Endothelial cell of umbilical vein (primary cell): Measurements from ENCODE around the gene OR51V1. TPM values are rescaled to one million over a fixed set of nuclear protein-coding genes. Genes with fewer than 3 reads are reported as not detected.

Experiments used
- BruUV-seq: library from RNA; stranded (reverse); fragments of 400-500 nt; replicated peaks from 2 replicates; lab custom pipeline; 2021; lab: Mats Ljungman, UMichigan
- CTCF ChIA-PET: fragments of 300-600, 350-600 bp; sonication (Branson Sonifier 250); formaldehyde crosslinking; loops from one replicate; lab custom pipeline; 2021; ENCODE audit warnings: antibody characterized with exemption, inconsistent platforms; lab: Charles Lee
- POLR2A ChIA-PET: fragments of 300-600, 350-600 bp; sonication (Branson Sonifier 250); formaldehyde crosslinking; loops from one replicate; lab custom pipeline; 2021; ENCODE audit warnings: antibody characterized with exemption, inconsistent platforms; lab: Charles Lee
- DNase-seq: peaks from one replicate; pipeline ENCODE4 v3.0.0-alpha.2; 2011; ENCODE audit warnings: low read depth, low spot score
- FAIRE-seq: peaks from 2 replicates; lab custom pipeline; 2011; peaks lifted over from hg19 to GRCh38; lab: Jason Lieb, UNC
- H2AFZ ChIP-seq: 2 replicates; pipeline ENCODE4 v1.6.0; 2012; ENCODE audit warnings: low read depth, low read length, control low read depth, inconsistent platforms
- H3K27ac ChIP-seq: 2 replicates; pipeline ENCODE4 v1.5.1; 2011; ENCODE audit warnings: low read depth, mild to moderate bottlenecking, control low read depth, low read length, moderate library complexity; ENCODE audit not compliant: insufficient read depth
- H3K27me3 ChIP-seq, 2 experiments: 2 replicates each; pipeline versions ENCODE4 v1.6.0 to v1.6.1; 2011; ENCODE audit warnings: low read length in 2 of 2, mixed read lengths in 1 of 2; ENCODE audit not compliant: control insufficient read depth in 2 of 2, insufficient read depth in 2 of 2
- H3K36me3 ChIP-seq, 2 experiments: 2 replicates in 1 of 2; 3 replicates in 1 of 2; pipeline ENCODE4 v1.5.1; 2011; ENCODE audit warnings: low read length in 2 of 2, mild to moderate bottlenecking in 1 of 2, moderate library complexity in 1 of 2; ENCODE audit not compliant: control insufficient read depth in 2 of 2, insufficient read depth in 2 of 2; ENCODE audit errors: extremely low read depth in 1 of 2
- H3K4me1 ChIP-seq: 3 replicates; pipeline ENCODE4 v1.5.1; 2011; ENCODE audit warnings: mild to moderate bottlenecking, low read length; ENCODE audit not compliant: control insufficient read depth, insufficient read depth; ENCODE audit errors: extremely low read depth
- H3K4me2 ChIP-seq: 2 replicates; pipeline ENCODE4 v1.6.1; 2011; ENCODE audit warnings: low read length, control low read depth, mixed read lengths; ENCODE audit not compliant: insufficient read depth
- H3K4me3 ChIP-seq, 3 experiments: fragments of 200-600 bp in 1 of 3; sonication (generic), shearing (Covaris generic) in 1 of 3; replicated peaks in 1 of 3; 2 replicates each; pipeline ENCODE4 v1.5.1; 2011 to 2016; ENCODE audit warnings: control low read depth in 3 of 3, low read length in 3 of 3, mild to moderate bottlenecking in 2 of 3, inconsistent platforms in 1 of 3, low read depth in 1 of 3, moderate library complexity in 1 of 3; ENCODE audit not compliant: insufficient read depth in 1 of 3
- H3K79me2 ChIP-seq: 2 replicates; pipeline ENCODE4 v1.6.0; 2012; ENCODE audit warnings: low read length, inconsistent platforms; ENCODE audit not compliant: control insufficient read depth, insufficient read depth
- H3K9ac ChIP-seq: replicated peaks from 2 replicates; pipeline ENCODE3; 2011; ENCODE audit warnings: low read length, control low read depth; ENCODE audit not compliant: insufficient read depth; ENCODE audit errors: extremely low read depth
- H3K9me1 ChIP-seq: replicated peaks from 3 replicates; pipeline ENCODE4 v1.6.0; 2011; ENCODE audit warnings: mild to moderate bottlenecking, low read length; ENCODE audit not compliant: control insufficient read depth, insufficient read depth; ENCODE audit errors: extremely low read depth
- H3K9me3 ChIP-seq: replicated peaks from 2 replicates; pipeline ENCODE4 v1.5.1; 2012; ENCODE audit warnings: low read length, inconsistent platforms; ENCODE audit not compliant: control insufficient read depth, insufficient read depth
- H4K20me1 ChIP-seq: replicated peaks from 2 replicates; pipeline ENCODE3; 2011; ENCODE audit warnings: mild to moderate bottlenecking, low read length; ENCODE audit not compliant: control insufficient read depth, insufficient read depth; ENCODE audit errors: extremely low read depth
- EZH2 ChIP-seq: IDR thresholded peaks from 2 replicates; pipeline ENCODE4 v1.6.1; 2012; ENCODE audit warnings: borderline replicate concordance, low read depth, mild to moderate bottlenecking, moderate library complexity, low read length, inconsistent platforms; ENCODE audit not compliant: severe bottlenecking
- FOS ChIP-seq: IDR thresholded peaks from 2 replicates; pipeline ENCODE4 v1.6.1; 2011; ENCODE audit warnings: mild to moderate bottlenecking, low read length, moderate library complexity, borderline replicate concordance; ENCODE audit not compliant: insufficient read depth
- GATA2 ChIP-seq: IDR thresholded peaks from 2 replicates; pipeline ENCODE4 v1.7.0; 2011; ENCODE audit warnings: low read depth, mild to moderate bottlenecking, moderate library complexity, mixed read lengths, low read length; ENCODE audit not compliant: insufficient read length, insufficient read depth
- JUN ChIP-seq: IDR thresholded peaks from 2 replicates; pipeline ENCODE4 v1.6.1; 2011; ENCODE audit warnings: borderline replicate concordance, low read depth; ENCODE audit not compliant: insufficient read length, insufficient read depth
- MYC ChIP-seq: IDR thresholded peaks from one replicate; pipeline ENCODE4 v1.6.1; 2011; ENCODE audit warnings: mild to moderate bottlenecking, low read depth, low read length
- POLR2A ChIP-seq: IDR thresholded peaks from 2 replicates; pipeline ENCODE4 v1.6.1; 2012; ENCODE audit warnings: low read depth, mild to moderate bottlenecking, control low read depth, low read length
- POLR2AphosphoS5 ChIP-seq: IDR thresholded peaks from 2 replicates; pipeline ENCODE4 v1.6.1; 2012; ENCODE audit warnings: low read depth, mild to moderate bottlenecking, control low read depth, low read length, moderate library complexity; ENCODE audit not compliant: insufficient read depth
- dilution Hi-C: fragments of 300-500 bp; cut with MboI; formaldehyde crosslinking; loops from one replicate; pipeline ENCODE4 v1.15.0; 2019; ENCODE audit warnings: low sequenced_read_pairs; ENCODE audit not compliant: extremely low pct_ligation_motif_present
- intact Hi-C: fragments of 100-400 bp; cut with micrococcal nuclease; formaldehyde crosslinking; loops from one replicate; pipeline ENCODE4 v1.10.0; 2022
- polyA plus RNA-seq, 4 experiments: library from polyadenylated mRNA; depleted of rRNA in 3 of 4; stranded (reverse) in 3 of 4; unstranded in 1 of 4; fragments of >200 nt; gene quantifications; 2 replicates each; pipeline versions ENCODE4 v1.2.1 to v1.2.3, GENCODE V29; 2011 to 2012; ENCODE audit warnings: missing spikeins in 1 of 4
- total RNA-seq: library from RNA; stranded (reverse); gene quantifications from 2 replicates; pipeline ENCODE4 v1.2.3, GENCODE V29; 2021
- TF ChIP-seq, protein P1 (sequence below): IDR thresholded peaks from 2 replicates; pipeline ENCODE4 v1.6.1; 2011; ENCODE audit not compliant: insufficient read depth, insufficient read length
- TF ChIP-seq, protein P2 (sequence below), 2 donors: IDR thresholded peaks; 1 replicate in 1 of 2; 2 replicates in 1 of 2; pipeline ENCODE4 v1.5.1; 2011; ENCODE audit warnings: low read length in 2 of 2, mild to moderate bottlenecking in 2 of 2, moderate library complexity in 2 of 2, control low read depth in 1 of 2, inconsistent platforms in 1 of 2, low read depth in 1 of 2; ENCODE audit not compliant: insufficient read depth in 1 of 2; ENCODE audit errors: extremely low read depth in 1 of 2

The OR51V1 gene
- total and polyA plus RNA-seq, 2 donors (not counting 3 experiments of a cell fraction or from before 2014, with no cell fraction given): not detected

DNA sequence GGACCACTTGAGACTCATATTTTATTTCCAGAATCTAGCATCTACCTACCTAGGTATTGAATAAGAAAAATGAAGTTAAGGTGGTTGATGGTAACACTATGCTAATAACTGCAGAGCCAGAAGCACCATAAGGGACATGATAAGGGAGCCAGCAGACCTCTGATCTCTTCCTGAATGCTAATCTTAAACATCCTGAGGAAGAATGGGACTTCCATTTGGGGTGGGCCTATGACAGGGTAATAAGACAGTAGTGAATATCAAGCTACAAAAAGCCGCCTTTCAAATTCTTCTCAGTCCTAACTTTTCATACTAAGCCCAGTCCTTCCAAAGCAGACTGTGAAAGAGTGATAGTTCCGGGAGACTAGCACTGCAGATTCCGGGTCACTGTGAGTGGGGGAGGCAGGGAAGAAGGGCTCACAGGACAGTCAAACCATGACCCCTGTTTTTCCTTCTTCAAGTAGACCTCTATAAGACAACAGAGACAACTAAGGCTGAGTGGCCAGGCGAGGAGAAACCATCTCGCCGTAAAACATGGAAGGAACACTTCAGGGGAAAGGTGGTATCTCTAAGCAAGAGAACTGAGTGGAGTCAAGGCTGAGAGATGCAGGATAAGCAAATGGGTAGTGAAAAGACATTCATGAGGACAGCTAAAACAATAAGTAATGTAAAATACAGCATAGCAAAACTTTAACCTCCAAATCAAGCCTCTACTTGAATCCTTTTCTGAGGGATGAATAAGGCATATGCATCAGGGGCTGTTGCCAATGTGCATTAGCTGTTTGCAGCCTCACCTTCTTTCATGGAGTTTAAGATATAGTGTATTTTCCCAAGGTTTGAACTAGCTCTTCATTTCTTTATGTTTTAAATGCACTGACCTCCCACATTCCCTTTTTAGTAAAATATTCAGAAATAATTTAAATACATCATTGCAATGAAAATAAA is 24.3 kb upstream of the OR51V1 start:
- H3K9ac ChIP-seq: no peak overlapping the region
- no peaks in the 10 kb centered on the region for H3K4me1 ChIP-seq
- H3K36me3 ChIP-seq: no peaks in the 10 kb centered on the region
- H3K27ac ChIP-seq: no peak overlapping the region
- H2AFZ ChIP-seq: no peak overlapping the region
- CTCF ChIA-PET: no interaction called here
- H3K4me3 ChIP-seq: no peak overlapping the region
- H4K20me1 ChIP-seq: no peaks in the 10 kb centered on the region
- H3K9me1 ChIP-seq: no peaks in the 10 kb centered on the region
- no TSS peak for BruUV-seq
- H3K27me3 ChIP-seq: no peaks in the 10 kb centered on the region
- TF ChIP-seq, protein P1, sequence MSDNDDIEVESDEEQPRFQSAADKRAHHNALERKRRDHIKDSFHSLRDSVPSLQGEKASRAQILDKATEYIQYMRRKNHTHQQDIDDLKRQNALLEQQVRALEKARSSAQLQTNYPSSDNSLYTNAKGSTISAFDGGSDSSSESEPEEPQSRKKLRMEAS: no peak
- TF ChIP-seq GATA2 (no peak), POLR2A (no peak), EZH2 (no peak), FOS (no peak), JUN (no peak), POLR2AphosphoS5 (no peak), MYC (no peak)
- TF ChIP-seq, protein P2, sequence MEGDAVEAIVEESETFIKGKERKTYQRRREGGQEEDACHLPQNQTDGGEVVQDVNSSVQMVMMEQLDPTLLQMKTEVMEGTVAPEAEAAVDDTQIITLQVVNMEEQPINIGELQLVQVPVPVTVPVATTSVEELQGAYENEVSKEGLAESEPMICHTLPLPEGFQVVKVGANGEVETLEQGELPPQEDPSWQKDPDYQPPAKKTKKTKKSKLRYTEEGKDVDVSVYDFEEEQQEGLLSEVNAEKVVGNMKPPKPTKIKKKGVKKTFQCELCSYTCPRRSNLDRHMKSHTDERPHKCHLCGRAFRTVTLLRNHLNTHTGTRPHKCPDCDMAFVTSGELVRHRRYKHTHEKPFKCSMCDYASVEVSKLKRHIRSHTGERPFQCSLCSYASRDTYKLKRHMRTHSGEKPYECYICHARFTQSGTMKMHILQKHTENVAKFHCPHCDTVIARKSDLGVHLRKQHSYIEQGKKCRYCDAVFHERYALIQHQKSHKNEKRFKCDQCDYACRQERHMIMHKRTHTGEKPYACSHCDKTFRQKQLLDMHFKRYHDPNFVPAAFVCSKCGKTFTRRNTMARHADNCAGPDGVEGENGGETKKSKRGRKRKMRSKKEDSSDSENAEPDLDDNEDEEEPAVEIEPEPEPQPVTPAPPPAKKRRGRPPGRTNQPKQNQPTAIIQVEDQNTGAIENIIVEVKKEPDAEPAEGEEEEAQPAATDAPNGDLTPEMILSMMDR (IDR thresholded peaks at IDR 0.05; ENCODE audit: extremely low read depth in 1 of 2, insufficient read depth in 1 of 2, low read depth in 1 of 2, low read length in 2 of 2): no peak
- no peaks in the 10 kb centered on the region for H3K9me3 ChIP-seq
- H3K79me2 ChIP-seq: no peaks in the 10 kb centered on the region
- POLR2A ChIA-PET: no interaction called here
- DNase-seq (no peak), FAIRE-seq (no peak)
- intact Hi-C loops (no loop called here), dilution Hi-C loops (no loop called here)
- H3K4me2 ChIP-seq: no peak overlapping the region
